Activated T-helper 1 cell treated with anti-CD3 and anti-CD28 coated beads, Interleukin-12 subunit alpha, Interleukin-12 subunit beta, Interleukin-2, Interleukin-4 antibody, amounts not matched to agents 30 ng/mL and 10 ng/mL and 1 ng/mL, durations not matched to agents 14 hours and 24 hours and 36 hours (primary cell): Measurements from ENCODE around the gene TRIM9. TPM values are rescaled to one million over a fixed set of nuclear protein-coding genes. Genes with fewer than 3 reads are reported as not detected.

ENCODE experiments used
- DNase-seq: peaks from one replicate; pipeline ENCODE4 v3.0.0; 2021; ENCODE audit warnings: low spot score
- H3K27ac Mint-ChIP-seq: one replicate; pipeline ENCODE4 v1.8.0; 2021; ENCODE audit warnings: mild to moderate bottlenecking, mixed read lengths
- H3K27me3 Mint-ChIP-seq: one replicate; pipeline ENCODE4 v1.8.0; 2022; ENCODE audit warnings: mild to moderate bottlenecking, moderate library complexity, mixed read lengths; ENCODE audit not compliant: insufficient read depth
- H3K36me3 Mint-ChIP-seq: one replicate; pipeline ENCODE4 v1.8.0; 2021; ENCODE audit warnings: low read depth, mixed read lengths
- H3K4me1 Mint-ChIP-seq: one replicate; pipeline ENCODE4 v1.8.0; 2021; ENCODE audit warnings: low read depth, mixed read lengths
- H3K4me3 Mint-ChIP-seq: one replicate; pipeline ENCODE4 v1.8.0; 2021; ENCODE audit warnings: mild to moderate bottlenecking, moderate library complexity, mixed read lengths
- H3K9me3 Mint-ChIP-seq: one replicate; pipeline ENCODE4 v1.8.0; 2021; ENCODE audit warnings: mixed read lengths
- intact Hi-C: fragments of 100-400 bp; cut with micrococcal nuclease; formaldehyde crosslinking; loops from one replicate; pipeline ENCODE4 v1.15.1; 2024
- total RNA-seq: library from RNA; stranded (reverse); gene quantifications from 2 replicates; pipeline ENCODE4 v1.2.3, GENCODE V29; 2022

TRIM9 gene
- total RNA-seq, 1 donor from 2014 or later = 0.31 TPM

GRCh38 chr14:50928002-50928635, 166.8 kb downstream of the TRIM9 start:
- H3K27me3 Mint-ChIP-seq = peaks cover 3% of the 10 kb centered on the region
- no peak overlapping the region for H3K4me3 Mint-ChIP-seq
- intact Hi-C loops = no loop called here
- H3K9me3 Mint-ChIP-seq = no peaks in the 10 kb centered on the region
- no peak overlapping the region for H3K27ac Mint-ChIP-seq
- DNase-seq = no peak
- no peaks in the 10 kb centered on the region for H3K4me1 Mint-ChIP-seq
- H3K36me3 Mint-ChIP-seq = no peaks in the 10 kb centered on the region

- H3K36me3 Mint-ChIP-seq = no peaks in the 10 kb centered on the region
- H3K27ac Mint-ChIP-seq = no peak overlapping the region
- no peak for DNase-seq
- H3K4me3 Mint-ChIP-seq = no peak overlapping the region
- H3K9me3 Mint-ChIP-seq = no peaks in the 10 kb centered on the region
- peaks cover 6% of the 10 kb centered on the region for H3K27me3 Mint-ChIP-seq
- no peaks in the 10 kb centered on the region for H3K4me1 Mint-ChIP-seq
- intact Hi-C loops = no loop called here
These were observed 168.0 kb downstream of the TRIM9 start for GRCh38 chr14:50926851-50927386.

Other genes with a start within 250 kb of the TRIM9 start
- not detected in 2 replicates for gene ABHD12B, start 223.1 kb downstream of the TRIM9 start, total RNA-seq
- gene PYGL, start 150.6 kb downstream of the TRIM9 start, total RNA-seq = 0.13 and 0.17 TPM in 2 replicates
- 51.1 and 51.3 TPM in 2 replicates for gene TMX1, start 145.1 kb upstream of the TRIM9 start, total RNA-seq